HEK293T (cell line): ENCODE data around the gene YBX1.

Experiments used
- BHLHE40 ChIP-seq: fragments of 450-650 bp; IDR thresholded peaks from 2 replicates; pipeline ENCODE4 v1.6.1; 2016; ENCODE audit warnings: mild to moderate bottlenecking, moderate library complexity, borderline replicate concordance
- ELF4 ChIP-seq: fragments of 450-650 bp; IDR thresholded peaks from 2 replicates; pipeline ENCODE4 v1.6.1; 2017; ENCODE audit warnings: antibody characterized with exemption
- FOXA1 ChIP-seq: fragments of 450-650 bp; IDR thresholded peaks from 2 replicates; pipeline ENCODE4 v1.6.1; 2016; ENCODE audit warnings: mild to moderate bottlenecking
- FOXK2 ChIP-seq: fragments of 450-650 bp; IDR thresholded peaks from 2 replicates; pipeline ENCODE4 v1.6.1; 2016; ENCODE audit warnings: mild to moderate bottlenecking
- FOXM1 ChIP-seq: fragments of 450-650 bp; IDR thresholded peaks from 2 replicates; pipeline ENCODE4 v1.6.1; 2017; ENCODE audit warnings: mild to moderate bottlenecking, borderline replicate concordance
- HDGF ChIP-seq: fragments of 450-650 bp; IDR thresholded peaks from 2 replicates; pipeline ENCODE4 v1.6.1; 2017; ENCODE audit warnings: antibody characterized with exemption, borderline replicate concordance
- L3MBTL2 ChIP-seq: fragments of 450-650 bp; conservative IDR thresholded peaks from 2 replicates; pipeline ENCODE4 v1.6.1; 2016; ENCODE audit warnings: mild to moderate bottlenecking
- NFRKB ChIP-seq: fragments of 450-650 bp; IDR thresholded peaks from 2 replicates; pipeline ENCODE4 v1.6.1; 2016; ENCODE audit warnings: mild to moderate bottlenecking, moderate library complexity
- SP1 ChIP-seq: fragments of 450-650 bp; IDR thresholded peaks from 2 replicates; pipeline ENCODE4 v1.6.1; 2017
- SUZ12 ChIP-seq: fragments of 450-650 bp; IDR thresholded peaks from 2 replicates; pipeline ENCODE4 v1.6.1; 2016; ENCODE audit warnings: mild to moderate bottlenecking
- TARDBP ChIP-seq: fragments of 450-650 bp; IDR thresholded peaks from 2 replicates; pipeline ENCODE4 v1.6.1; 2016
- ZNF384 ChIP-seq: fragments of 450-650 bp; IDR thresholded peaks from 2 replicates; pipeline ENCODE4 v1.6.1; 2016

DNA sequence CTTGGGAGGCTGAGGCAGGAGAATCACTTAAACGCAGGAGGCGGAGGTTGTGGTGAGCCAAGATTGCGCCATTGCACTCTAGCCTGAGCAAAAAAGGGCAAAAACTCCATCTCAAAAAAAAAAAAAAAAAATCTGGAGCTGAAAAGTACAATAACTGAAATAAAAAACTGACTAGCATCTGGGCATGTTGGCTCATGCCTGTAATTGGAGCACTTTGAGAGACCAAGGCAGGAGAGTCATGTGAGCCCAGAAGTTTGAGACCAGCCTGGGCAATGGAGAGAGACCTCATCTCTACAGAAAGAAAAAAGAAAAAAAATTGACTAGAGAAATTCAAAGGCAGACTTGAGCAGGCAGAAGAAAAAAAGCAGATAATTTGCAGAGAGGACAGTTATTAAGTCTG, 39.7 kb downstream of the YBX1 start:
- TF ChIP-seq HDGF, result no peak
- no peak for TF ChIP-seq FOXM1
- TF ChIP-seq L3MBTL2, result no peak
- no peak for TF ChIP-seq NFRKB
- no peak for TF ChIP-seq ZNF384
- no peak for TF ChIP-seq BHLHE40
- no peak for TF ChIP-seq ELF4
- no peak for TF ChIP-seq FOXK2
- no peak for TF ChIP-seq SP1
- no peak for TF ChIP-seq TARDBP
- TF ChIP-seq SUZ12, result no peak
- no peak for TF ChIP-seq FOXA1
